ENCODE measurements around the gene CLDN4.

The CLDN4 gene

GRCh38 chr7:73882047-73882402 is 51.2 kb downstream of the CLDN4 start:
- H3K4me3 ChIP-seq (ENCODE audit: low read depth, low read length), result no peak overlapping the region
- TF ChIP-seq CTCF (IDR thresholded peaks at IDR 0.05; ENCODE audit: low read depth, low read length), result no peak

All from WI38 (cell line).